Measurements from ENCODE around the gene USP47.

The USP47 gene

DNA sequence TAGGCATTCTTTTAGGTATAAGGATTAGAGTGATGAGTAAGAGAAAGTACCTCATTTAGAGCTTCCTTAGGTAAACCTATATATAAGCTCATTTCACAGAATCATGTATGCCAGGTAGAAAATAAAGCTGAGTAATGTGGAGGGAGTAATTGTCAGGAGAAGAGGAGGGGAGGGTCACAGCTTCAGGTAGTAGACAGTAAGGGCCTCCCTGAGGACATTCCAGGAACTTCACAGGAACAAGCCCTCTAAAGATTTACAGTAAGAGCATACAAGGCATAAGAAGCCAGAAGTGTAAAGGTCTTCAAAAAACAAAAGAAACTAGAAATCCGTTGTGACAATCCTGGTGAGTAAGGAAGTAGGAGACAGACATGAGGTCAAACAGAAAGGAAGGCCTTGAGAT is 57.6 kb downstream of the USP47 start:
- DNase-seq (ENCODE audit: extremely low read depth, low read depth) = no peak

DNA sequence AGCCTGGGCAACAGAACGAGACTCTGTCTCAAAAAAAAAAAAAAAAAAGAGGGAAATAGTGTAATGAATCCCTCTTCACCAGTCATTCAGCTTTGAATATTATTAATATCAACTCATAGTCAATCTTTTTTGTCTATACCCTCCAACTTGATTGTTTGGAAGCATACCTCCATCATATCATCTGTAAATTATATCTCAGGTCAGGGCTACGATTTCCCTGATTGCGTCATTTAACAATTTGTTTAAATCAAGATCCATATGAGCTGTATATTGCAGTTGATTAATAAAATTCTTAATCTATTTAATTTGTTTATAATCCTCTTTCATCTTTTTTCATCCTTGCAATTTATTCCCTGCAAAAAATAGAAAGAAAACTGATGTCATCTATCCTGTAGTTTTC is 60.2 kb downstream of the USP47 start:
- DNase-seq (ENCODE audit: extremely low read depth, low read depth) = no peak
- TF ChIP-seq, protein P1, sequence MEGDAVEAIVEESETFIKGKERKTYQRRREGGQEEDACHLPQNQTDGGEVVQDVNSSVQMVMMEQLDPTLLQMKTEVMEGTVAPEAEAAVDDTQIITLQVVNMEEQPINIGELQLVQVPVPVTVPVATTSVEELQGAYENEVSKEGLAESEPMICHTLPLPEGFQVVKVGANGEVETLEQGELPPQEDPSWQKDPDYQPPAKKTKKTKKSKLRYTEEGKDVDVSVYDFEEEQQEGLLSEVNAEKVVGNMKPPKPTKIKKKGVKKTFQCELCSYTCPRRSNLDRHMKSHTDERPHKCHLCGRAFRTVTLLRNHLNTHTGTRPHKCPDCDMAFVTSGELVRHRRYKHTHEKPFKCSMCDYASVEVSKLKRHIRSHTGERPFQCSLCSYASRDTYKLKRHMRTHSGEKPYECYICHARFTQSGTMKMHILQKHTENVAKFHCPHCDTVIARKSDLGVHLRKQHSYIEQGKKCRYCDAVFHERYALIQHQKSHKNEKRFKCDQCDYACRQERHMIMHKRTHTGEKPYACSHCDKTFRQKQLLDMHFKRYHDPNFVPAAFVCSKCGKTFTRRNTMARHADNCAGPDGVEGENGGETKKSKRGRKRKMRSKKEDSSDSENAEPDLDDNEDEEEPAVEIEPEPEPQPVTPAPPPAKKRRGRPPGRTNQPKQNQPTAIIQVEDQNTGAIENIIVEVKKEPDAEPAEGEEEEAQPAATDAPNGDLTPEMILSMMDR (IDR thresholded peaks at IDR 0.05; ENCODE audit: low read depth, low read length, missing control alignments) = no peak
- no peak overlapping the region for H3K4me3 ChIP-seq (replicated peaks; ENCODE audit: low read depth, low read length)

More for the DNA sequence above, 57.6 kb downstream of the USP47 start:
- TF ChIP-seq, protein P1 (IDR thresholded peaks at IDR 0.05; ENCODE audit: low read depth, low read length, missing control alignments) = no peak
- no peak overlapping the region for H3K4me3 ChIP-seq (replicated peaks; ENCODE audit: low read depth, low read length)

DNA sequence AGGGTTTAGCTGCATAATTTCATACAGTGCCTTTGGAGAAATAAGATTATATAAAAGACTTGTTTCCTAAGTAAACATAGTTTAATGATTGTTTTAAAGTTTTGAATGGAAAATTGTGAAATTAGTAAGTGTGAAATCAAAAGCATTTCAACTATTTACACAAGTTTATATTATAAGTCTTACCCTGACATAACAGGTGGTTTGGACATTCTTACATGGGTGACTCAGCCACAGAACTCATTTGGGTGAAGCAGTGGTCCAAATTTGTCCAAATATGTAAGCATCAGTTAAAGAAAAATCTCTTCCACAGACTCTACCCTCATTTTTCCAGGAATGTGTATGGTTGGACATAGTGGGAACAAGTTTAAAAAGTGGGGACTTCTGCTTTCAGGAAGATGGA is 68.0 kb downstream of the USP47 start:
- H3K4me3 ChIP-seq (replicated peaks; ENCODE audit: low read depth, low read length) = no peak overlapping the region
- no peak for DNase-seq (ENCODE audit: extremely low read depth, low read depth)
- TF ChIP-seq, protein P1 (IDR thresholded peaks at IDR 0.05; ENCODE audit: low read depth, low read length, missing control alignments) = no peak

DNA sequence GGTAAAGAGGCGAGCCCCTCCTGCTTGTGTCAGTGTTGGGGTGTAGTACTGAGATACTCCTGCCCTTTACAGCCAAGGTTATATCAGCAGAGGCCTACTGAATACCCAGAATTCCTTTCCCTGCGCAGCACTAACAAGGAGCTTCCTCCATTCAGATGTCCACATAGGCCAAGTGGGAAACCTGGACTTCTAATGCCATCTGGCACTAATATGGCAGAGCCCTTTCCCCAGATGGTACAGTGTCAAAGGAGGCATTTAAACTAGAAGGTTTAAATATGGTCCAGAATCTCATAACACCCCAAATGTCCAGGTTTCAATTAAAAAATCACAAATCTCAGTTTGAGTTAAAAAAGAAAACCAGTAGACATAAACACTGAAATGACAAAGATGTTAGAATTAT is 68.8 kb downstream of the USP47 start:
- H3K4me3 ChIP-seq (replicated peaks; ENCODE audit: low read depth, low read length) = no peak overlapping the region
- DNase-seq (ENCODE audit: extremely low read depth, low read depth) = no peak
- TF ChIP-seq, protein P1 (IDR thresholded peaks at IDR 0.05; ENCODE audit: low read depth, low read length, missing control alignments) = no peak

- TF ChIP-seq, protein P1 (IDR thresholded peaks at IDR 0.05; ENCODE audit: low read depth, low read length, missing control alignments) = no peak
- no peak for DNase-seq (ENCODE audit: extremely low read depth, low read depth)
- no peak overlapping the region for H3K4me3 ChIP-seq (replicated peaks; ENCODE audit: low read depth, low read length)
Observed at GRCh38 chr11:11913395-11913794, 71.6 kb downstream of the USP47 start.

DNA sequence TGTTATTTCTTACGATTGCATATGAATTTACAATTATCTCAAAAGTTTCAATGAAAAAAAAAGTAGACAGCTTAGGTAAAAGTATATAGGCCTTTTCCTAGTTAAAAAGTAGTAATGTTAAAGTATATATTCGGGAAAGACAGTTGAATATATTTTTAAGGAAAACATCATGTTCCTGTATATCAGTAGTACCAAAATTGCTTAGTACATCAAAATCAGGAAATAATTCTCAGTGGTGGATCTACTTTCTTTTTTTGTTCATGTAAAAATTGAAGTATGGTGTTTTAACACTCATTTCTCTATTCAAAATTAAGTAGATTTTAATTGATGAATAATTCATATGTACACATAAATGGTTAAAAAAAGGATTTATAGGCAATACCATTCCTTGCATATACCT is 73.9 kb downstream of the USP47 start:
- no peak for DNase-seq (ENCODE audit: extremely low read depth, low read depth)
- no peak overlapping the region for H3K4me3 ChIP-seq (replicated peaks; ENCODE audit: low read depth, low read length)
- TF ChIP-seq, protein P1 (IDR thresholded peaks at IDR 0.05; ENCODE audit: low read depth, low read length, missing control alignments) = no peak

DNA sequence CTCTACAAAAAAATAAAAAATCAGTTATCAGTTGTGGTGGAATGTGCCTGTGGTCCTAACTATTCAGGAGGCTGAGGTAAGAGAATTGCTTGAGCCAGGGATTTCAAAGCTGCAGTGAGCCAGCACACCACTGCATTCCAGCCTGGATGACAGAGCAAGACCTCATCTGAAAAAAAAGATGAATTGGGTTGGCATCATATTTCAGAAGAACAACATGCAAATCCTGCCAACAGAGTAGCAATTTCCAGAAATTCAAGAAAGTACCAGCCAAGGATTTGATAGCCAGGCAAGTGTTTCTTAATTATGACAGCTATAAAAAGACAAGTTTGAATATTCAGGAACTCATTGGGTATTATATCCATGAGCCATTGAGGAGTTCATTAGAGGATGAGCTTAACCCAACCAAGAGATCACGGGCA is 75.2 kb downstream of the USP47 start:
- no peak for DNase-seq (ENCODE audit: extremely low read depth, low read depth)
- no peak overlapping the region for H3K4me3 ChIP-seq (replicated peaks; ENCODE audit: low read depth, low read length)
- TF ChIP-seq, protein P1 (IDR thresholded peaks at IDR 0.05; ENCODE audit: low read depth, low read length, missing control alignments) = no peak

Measured in HFF-Myc (cell line).